GM12801 (cell line): ENCODE results near the gene CERS2.

Source experiments
- TF ChIP-seq, protein P1 (sequence below): IDR thresholded peaks from one replicate; pipeline ENCODE4 v1.5.1; 2011; ENCODE audit warnings: control low read depth; ENCODE audit not compliant: insufficient read length; ENCODE audit errors: extremely low read depth

Gene CERS2

DNA sequence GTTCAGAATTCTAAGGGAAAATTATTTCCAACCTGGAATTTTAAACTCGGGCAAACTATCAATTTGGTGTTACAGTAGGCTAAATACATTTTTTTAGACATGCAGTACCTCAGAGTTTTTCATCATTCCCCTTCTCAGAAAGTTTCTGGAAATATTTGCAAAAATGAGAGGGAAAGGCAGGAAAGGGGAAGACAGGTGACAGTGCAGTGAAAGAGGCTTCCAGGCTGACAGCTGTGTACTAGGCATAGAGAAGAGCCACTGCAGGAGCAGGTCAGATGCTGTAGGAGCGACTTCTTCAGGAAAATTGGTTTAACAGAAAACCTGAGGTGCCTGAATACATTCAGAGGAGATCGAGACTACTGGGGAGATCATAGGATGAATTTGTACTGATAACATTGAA is 19.9 kb downstream of the CERS2 start:
- TF ChIP-seq, protein P1, sequence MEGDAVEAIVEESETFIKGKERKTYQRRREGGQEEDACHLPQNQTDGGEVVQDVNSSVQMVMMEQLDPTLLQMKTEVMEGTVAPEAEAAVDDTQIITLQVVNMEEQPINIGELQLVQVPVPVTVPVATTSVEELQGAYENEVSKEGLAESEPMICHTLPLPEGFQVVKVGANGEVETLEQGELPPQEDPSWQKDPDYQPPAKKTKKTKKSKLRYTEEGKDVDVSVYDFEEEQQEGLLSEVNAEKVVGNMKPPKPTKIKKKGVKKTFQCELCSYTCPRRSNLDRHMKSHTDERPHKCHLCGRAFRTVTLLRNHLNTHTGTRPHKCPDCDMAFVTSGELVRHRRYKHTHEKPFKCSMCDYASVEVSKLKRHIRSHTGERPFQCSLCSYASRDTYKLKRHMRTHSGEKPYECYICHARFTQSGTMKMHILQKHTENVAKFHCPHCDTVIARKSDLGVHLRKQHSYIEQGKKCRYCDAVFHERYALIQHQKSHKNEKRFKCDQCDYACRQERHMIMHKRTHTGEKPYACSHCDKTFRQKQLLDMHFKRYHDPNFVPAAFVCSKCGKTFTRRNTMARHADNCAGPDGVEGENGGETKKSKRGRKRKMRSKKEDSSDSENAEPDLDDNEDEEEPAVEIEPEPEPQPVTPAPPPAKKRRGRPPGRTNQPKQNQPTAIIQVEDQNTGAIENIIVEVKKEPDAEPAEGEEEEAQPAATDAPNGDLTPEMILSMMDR: no peak

DNA sequence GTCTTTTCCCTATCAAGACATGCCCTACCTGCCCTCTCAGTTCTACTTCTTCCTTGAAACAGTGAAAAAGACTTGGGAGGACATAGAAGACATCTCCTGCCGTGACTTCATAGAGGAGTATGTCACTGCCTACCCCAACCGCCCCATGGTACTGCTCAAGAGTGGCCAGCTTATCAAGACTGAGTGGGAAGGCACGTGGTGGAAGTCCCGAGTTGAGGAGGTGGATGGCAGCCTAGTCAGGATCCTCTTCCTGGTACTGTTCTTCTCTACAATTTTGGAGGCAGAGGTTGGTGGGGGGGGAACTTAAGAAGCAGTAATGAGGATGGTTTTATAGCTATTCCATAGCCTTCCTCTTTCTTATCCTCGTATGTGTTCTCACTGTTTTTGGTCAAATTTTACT is 29.8 kb downstream of the CERS2 start:
- TF ChIP-seq, protein P1: no peak

DNA sequence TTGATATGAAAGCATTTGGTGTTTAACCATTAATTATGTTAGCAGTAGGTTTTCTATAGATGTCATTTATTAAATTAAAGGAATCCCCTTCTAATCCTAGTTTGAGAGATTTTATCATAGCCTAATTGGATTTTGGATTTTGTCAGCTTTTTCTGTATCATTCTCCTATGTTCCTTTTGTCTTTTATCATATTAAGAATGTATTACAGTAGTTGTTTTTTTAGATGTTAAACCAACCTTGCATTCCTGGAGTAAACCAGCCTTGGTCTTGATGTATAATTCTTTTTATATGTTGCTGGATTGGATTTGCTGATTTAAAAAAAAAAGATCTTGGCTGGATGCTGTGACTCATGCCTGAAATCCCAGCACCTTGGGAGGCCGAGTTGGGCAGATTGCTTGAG is 42.9 kb downstream of the CERS2 start:
- TF ChIP-seq, protein P1: no peak

DNA sequence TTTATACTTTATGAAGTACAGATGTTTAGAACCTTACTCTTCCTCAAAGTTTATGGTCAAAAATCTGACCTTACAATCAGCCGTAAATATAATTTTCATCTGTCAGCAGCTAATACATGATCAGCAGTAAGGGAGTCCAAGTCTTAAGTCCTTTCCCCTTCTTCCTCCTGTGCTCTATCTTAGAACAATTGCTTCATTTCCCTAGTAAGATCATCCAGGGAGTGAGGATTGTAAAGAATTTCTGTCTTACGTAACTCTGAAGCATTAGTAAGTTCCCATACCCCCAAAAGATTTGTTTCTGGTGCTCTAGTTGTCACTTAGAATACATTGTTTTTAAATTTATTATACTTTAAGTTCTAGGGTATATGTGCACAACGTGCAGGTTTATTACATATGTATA is 46.3 kb downstream of the CERS2 start:
- TF ChIP-seq, protein P1: no peak

DNA sequence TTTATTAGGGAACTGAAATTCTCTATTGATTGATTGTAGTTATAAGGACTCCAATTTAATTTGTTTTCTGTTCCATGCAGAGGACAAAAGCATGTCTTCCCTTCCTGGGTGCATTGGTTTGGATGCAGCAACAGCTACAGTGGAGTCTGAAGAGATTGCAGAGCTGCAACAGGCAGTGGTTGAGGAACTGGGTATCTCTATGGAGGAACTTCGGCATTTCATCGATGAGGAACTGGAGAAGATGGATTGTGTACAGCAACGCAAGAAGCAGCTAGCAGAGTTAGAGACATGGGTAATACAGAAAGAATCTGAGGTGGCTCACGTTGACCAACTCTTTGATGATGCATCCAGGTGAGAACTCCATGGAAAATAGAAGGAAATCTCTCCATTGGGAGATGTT is 47.0 kb downstream of the CERS2 start:
- TF ChIP-seq, protein P1: no peak

DNA sequence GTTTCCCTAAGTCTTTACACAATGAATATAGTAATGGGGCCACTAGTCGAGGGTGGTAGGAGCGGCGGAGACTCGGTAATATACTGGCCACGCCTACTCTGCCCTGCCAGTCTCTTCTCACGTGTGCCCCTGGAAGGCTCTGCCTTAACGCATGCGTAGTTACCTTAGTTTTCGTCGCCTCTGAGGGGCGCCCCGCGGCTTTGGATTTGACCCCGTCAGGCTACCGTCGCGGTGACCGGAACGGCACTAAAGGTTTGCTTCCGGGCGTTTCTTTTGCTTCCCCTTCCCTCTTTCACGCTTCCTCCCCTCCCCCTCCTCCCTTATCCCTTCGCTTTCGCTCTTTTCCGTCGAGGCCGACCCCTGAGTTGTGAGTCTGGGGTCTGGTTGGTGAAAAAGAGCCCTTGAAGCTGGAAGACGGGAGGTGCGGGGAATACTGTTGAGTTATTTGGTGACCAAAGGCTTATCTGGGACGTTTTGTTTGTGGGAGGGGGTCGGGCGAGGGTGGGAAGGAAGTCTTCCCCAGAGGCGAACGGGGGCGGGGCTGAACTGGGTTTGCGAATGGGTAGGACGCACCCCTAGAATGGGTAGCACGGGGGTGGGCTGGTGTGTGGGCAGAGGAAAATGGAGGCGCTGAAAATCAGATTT is 48.4 kb downstream of the CERS2 start, which contains the start of gene SETDB1:
TSS of gene SETDB1 (plus strand) at position 267 of the 645 bp plus-strand sequence. CDS start 1,352 bp downstream, outside the sequence.
- TF ChIP-seq, protein P1: no peak

DNA sequence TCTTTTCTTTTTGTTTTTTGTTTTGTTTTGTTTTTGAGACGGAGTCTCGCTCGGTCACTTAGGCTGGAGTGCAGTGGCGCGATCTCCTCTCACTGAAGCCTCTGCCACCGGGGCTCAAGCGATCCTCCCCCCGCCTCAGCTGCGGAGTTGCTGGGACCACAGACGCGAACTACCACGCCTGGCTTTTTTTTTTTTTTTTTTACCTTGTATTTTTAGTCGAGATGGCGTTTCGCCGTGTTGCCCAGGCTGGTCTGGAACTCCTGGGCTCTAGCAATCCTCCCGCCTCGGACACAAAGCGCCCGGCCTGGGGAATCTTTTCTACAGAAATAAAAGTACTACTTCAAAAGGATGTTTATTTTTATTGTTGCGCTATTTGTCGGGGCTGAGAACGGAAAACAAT is 49.6 kb downstream of the CERS2 start:
- TF ChIP-seq, protein P1: no peak
